ENCODE measurements around the gene MACROH2A1.

Gene MACROH2A1

DNA sequence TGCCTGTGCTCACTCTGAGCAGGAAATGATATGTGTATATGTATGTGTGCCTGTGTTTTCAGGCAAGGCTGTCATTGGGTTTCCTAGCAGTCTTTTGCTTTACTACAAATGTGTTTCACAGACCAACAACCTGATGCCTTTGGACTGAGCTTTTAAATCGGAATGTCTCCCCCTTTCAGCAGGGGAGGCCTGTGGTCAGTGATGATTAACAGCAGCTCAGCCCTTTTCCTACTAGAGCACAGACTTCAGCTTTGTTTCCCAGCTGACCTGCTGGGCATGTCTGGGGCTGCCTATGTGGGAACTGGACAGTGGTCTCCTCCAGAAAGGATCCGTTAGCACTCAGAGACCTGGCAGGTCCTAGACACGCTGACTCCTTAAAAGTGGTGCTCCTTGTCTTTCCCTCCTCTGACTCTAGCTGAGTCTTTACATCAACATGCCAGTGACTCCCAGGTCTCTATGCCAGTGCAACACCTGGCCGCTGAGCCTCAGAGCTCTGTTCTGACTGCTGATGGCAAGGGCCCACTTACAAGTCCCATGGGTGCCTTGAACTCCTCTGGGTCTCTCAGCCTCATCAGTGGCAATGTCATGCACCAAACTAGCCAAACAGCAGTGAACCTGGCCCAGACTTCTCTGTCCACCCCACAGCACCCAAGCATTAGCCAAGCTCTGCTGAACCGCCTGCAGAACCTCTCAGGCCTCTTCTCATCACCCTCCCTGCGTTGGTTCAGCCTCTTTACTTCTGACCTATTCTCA is 7.7 kb downstream of the MACROH2A1 start:
- peak overlapping the region; percentile 91 for H3K27ac ChIP-seq
- H3K36me3 ChIP-seq: peaks cover 11% of the 10 kb centered on the region
- no peak overlapping the region for H3K4me3 ChIP-seq (ENCODE audit: low read depth in 1 of 2, low read length in 1 of 2)
- no peaks in the 10 kb centered on the region for H3K9me3 ChIP-seq
- TF ChIP-seq, protein P1, sequence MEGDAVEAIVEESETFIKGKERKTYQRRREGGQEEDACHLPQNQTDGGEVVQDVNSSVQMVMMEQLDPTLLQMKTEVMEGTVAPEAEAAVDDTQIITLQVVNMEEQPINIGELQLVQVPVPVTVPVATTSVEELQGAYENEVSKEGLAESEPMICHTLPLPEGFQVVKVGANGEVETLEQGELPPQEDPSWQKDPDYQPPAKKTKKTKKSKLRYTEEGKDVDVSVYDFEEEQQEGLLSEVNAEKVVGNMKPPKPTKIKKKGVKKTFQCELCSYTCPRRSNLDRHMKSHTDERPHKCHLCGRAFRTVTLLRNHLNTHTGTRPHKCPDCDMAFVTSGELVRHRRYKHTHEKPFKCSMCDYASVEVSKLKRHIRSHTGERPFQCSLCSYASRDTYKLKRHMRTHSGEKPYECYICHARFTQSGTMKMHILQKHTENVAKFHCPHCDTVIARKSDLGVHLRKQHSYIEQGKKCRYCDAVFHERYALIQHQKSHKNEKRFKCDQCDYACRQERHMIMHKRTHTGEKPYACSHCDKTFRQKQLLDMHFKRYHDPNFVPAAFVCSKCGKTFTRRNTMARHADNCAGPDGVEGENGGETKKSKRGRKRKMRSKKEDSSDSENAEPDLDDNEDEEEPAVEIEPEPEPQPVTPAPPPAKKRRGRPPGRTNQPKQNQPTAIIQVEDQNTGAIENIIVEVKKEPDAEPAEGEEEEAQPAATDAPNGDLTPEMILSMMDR (IDR thresholded peaks at IDR 0.05): no peak
- H3K4me1 ChIP-seq (ENCODE audit: control insufficient read depth in 1 of 2, insufficient read depth in 1 of 2, low read depth in 1 of 2, low read length in 1 of 2): peaks cover 100% of the 10 kb centered on the region in 2 experiments
- H3K27me3 ChIP-seq: no peaks in the 10 kb centered on the region

DNA sequence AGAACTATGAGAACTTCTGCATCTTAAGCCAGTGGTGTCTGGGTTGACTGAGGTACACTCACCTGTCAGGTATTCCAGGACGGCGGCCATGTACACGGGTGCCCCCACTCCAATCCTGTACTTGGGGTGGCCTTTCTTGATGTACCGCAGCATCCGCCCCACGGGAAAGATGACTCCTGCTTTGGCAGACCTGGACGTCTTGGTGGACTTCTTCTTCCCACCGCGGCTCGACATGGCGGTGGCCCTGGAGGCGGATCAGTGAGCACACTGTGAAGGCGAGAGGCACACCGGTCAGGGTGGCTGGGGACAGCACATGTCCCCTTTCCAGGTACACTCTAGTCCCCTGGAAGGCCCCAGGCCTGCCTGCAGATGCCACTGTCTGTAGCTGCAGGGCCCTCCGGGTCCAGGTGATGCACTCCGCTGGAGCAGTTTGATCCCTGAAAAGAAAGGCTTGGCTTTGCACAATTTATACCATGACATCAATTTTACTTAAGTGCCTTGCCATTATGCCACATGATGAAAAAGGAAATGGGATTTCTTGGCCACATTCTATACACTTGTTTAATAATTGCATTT is 10.1 kb downstream of the MACROH2A1 start:
- H3K9me3 ChIP-seq: no peaks in the 10 kb centered on the region
- H3K27ac ChIP-seq: peak overlapping the region; percentile 91
- TF ChIP-seq, protein P1 (IDR thresholded peaks at IDR 0.05): no peak
- H3K36me3 ChIP-seq: peaks cover 28% of the 10 kb centered on the region
- no peak overlapping the region for H3K4me3 ChIP-seq (ENCODE audit: low read depth in 1 of 2, low read length in 1 of 2)
- H3K27me3 ChIP-seq: no peaks in the 10 kb centered on the region
- H3K4me1 ChIP-seq (ENCODE audit: control insufficient read depth in 1 of 2, insufficient read depth in 1 of 2, low read depth in 1 of 2, low read length in 1 of 2): peaks cover 96 to 100% of the 10 kb centered on the region in 2 experiments

DNA sequence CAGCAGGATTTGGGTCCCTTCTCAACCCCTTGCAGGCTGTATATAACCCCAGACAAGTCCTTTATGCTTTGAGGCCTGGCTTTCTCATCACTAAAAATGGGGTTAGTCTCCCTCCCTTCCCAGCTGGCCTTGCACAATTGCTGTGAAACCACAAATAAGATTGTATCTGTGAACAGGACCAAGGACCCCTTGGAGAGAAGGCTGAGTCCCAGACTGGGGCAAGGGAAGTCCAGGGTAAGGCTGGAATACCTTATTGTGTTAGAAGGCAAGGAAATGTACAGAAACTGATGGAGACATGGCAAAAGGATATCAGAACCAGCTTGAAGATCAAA is 11.4 kb downstream of the MACROH2A1 start:
- peaks cover 90 to 96% of the 10 kb centered on the region in 2 experiments for H3K4me1 ChIP-seq (ENCODE audit: control insufficient read depth in 1 of 2, insufficient read depth in 1 of 2, low read depth in 1 of 2, low read length in 1 of 2)

DNA sequence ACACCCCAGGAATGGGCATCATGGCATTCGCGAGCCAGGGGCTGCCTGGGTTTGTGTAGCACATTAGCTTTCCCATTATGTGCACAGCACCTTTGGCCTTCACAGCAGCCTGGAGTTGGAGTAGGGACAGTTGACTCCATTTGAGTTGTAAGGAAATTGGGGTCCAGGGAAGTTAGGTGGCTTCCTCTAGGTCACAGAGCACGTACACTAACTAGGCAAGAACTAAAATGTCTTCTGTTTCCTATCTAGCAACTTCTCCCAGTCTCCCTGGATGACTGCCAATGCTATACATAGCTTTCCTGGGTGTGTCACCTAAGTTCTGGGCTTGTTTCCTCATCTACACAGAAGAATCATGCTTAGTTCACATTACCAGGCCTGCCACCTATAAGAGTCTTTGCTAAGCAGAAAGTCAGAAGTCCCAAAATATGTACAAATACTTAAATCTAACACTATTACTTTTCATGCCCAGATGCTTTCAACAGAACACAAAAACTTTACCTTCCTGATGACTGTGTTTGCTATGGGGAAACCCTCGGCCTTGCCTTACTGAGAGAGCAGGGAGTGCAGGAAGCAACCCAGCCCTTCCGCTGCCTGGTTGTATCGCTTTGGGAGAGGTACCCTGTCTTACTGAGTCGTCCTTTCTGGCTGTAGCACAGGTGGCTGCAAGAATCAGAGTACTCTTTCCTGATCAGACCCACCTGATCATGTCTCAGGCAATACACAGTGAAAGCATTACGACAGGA is 12.0 kb downstream of the MACROH2A1 start:
- H3K27me3 ChIP-seq: no peaks in the 10 kb centered on the region
- peaks cover 46% of the 10 kb centered on the region for H3K36me3 ChIP-seq
- peak overlapping the region; percentile 28 to 35 for H3K4me3 ChIP-seq (ENCODE audit: low read depth in 1 of 2, low read length in 1 of 2)
- H3K9me3 ChIP-seq: no peaks in the 10 kb centered on the region
- peaks cover 86 to 91% of the 10 kb centered on the region in 2 experiments for H3K4me1 ChIP-seq (ENCODE audit: control insufficient read depth in 1 of 2, insufficient read depth in 1 of 2, low read depth in 1 of 2, low read length in 1 of 2)
- TF ChIP-seq, protein P1 (IDR thresholded peaks at IDR 0.05): no peak
- peak overlapping the region; percentile 91 for H3K27ac ChIP-seq

More for the DNA sequence above, 11.4 kb downstream of the MACROH2A1 start:
- Histone ChIP-seq H3K9me3 (no peaks in the 10 kb centered on the region), H3K36me3 (peaks cover 41% of the 10 kb centered on the region), H3K27ac (peak overlapping the region; percentile 91), H3K27me3 (no peaks in the 10 kb centered on the region), H3K4me3 (ENCODE audit: low read depth in 1 of 2, low read length in 1 of 2) (peak overlapping the region; percentile 28 to 35)
- TF ChIP-seq, protein P1 (IDR thresholded peaks at IDR 0.05): no peak

DNA sequence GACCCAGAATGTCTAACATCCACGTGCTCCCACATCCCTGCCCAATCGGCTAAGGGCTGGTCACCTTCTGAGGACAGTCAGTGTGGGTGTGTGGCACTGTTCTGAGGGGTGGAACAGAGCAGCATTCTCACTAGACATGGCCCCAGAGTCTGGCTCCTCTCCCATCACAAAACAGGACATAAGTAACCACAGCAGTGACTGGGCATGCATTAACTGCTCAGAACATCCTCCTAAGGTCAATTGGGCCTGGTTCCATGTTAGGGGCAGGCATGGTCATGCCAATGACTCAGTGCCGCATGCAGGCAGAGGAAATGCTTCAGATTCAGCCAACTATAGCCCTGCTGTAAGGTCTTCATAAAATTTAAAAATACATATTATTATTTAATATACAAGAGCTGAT is 12.9 kb downstream of the MACROH2A1 start:
- Histone ChIP-seq H3K27ac (peak overlapping the region; percentile 91), H3K9me3 (no peaks in the 10 kb centered on the region), H3K4me3 (ENCODE audit: low read depth in 1 of 2, low read length in 1 of 2) (peak overlapping the region in 1 of 2 experiments; percentile 35), H3K4me1 (ENCODE audit: control insufficient read depth in 1 of 2, insufficient read depth in 1 of 2, low read depth in 1 of 2, low read length in 1 of 2) (peaks cover 76 to 81% of the 10 kb centered on the region in 2 experiments), H3K36me3 (peaks cover 51% of the 10 kb centered on the region), H3K27me3 (no peaks in the 10 kb centered on the region)
- TF ChIP-seq, protein P1 (IDR thresholded peaks at IDR 0.05): no peak

All from neutrophil (primary cell).